HUES48 (cell line): ENCODE data around the gene UGT1A8.
"Not testable (repeated sequence)": the region's sequence is repeated elsewhere in the genome, so short reads cannot be mapped to it uniquely, and the experiment has no call there.

Experiments used
- H3K27ac ChIP-seq: one replicate; pipeline ENCODE4 v1.7.0; 2013; ENCODE audit warnings: low read depth, low read length, inconsistent platforms
- H3K27me3 ChIP-seq: 2 replicates; pipeline ENCODE4 v1.6.1; 2013; ENCODE audit warnings: mild to moderate bottlenecking, low read length; ENCODE audit not compliant: control insufficient read depth, insufficient read depth
- H3K36me3 ChIP-seq: 2 replicates; pipeline ENCODE4 v1.6.1; 2013; ENCODE audit warnings: low read length; ENCODE audit not compliant: control insufficient read depth, insufficient read depth
- H3K4me1 ChIP-seq: 2 replicates; pipeline ENCODE4 v1.6.1; 2013; ENCODE audit warnings: mild to moderate bottlenecking, low read length; ENCODE audit not compliant: control insufficient read depth, insufficient read depth
- H3K4me3 ChIP-seq: 2 replicates; pipeline ENCODE4 v1.5.1; 2013; ENCODE audit warnings: mild to moderate bottlenecking, low read depth, low read length
- H3K9ac ChIP-seq: 2 replicates; pipeline ENCODE4 v1.6.1; 2013; ENCODE audit warnings: mild to moderate bottlenecking, low read depth, low read length, moderate library complexity
- H3K9me3 ChIP-seq: 2 replicates; pipeline ENCODE4 v1.6.1; 2013; ENCODE audit warnings: low read length; ENCODE audit not compliant: control insufficient read depth, insufficient read depth

The UGT1A8 gene

GRCh38 chr2:233699424-233700027, 82.1 kb downstream of the UGT1A8 start:
- Histone ChIP-seq H3K9ac (peak overlapping the region; percentile 35; the same call in 1 of the 2 replicates), H3K4me1 (peaks cover 8% of the 10 kb centered on the region), H3K9me3 (no peaks in the 10 kb centered on the region), H3K4me3 (no peak overlapping the region), H3K27me3 (no peaks in the 10 kb centered on the region), H3K36me3 (no peaks in the 10 kb centered on the region), H3K27ac (peak overlapping the region; percentile 60)

GRCh38 chr2:233700028-233700635, 82.7 kb downstream of the UGT1A8 start:
- peaks cover 8% of the 10 kb centered on the region for H3K4me1 ChIP-seq
- peak overlapping the region; percentile 60 for H3K27ac ChIP-seq
- no peaks in the 10 kb centered on the region for H3K36me3 ChIP-seq
- H3K4me3 ChIP-seq = no peak overlapping the region
- no peaks in the 10 kb centered on the region for H3K27me3 ChIP-seq
- no peaks in the 10 kb centered on the region for H3K9me3 ChIP-seq
- peak overlapping the region; percentile 35; the same call in 1 of the 2 replicates for H3K9ac ChIP-seq

GRCh38 chr2:233700842-233701241, 83.4 kb downstream of the UGT1A8 start:
- H3K27ac ChIP-seq, H3K36me3 ChIP-seq, H3K4me1 ChIP-seq, H3K9ac ChIP-seq, H3K9me3 ChIP-seq, H3K27me3 ChIP-seq, H3K4me3 ChIP-seq: not testable (repeated sequence)

GRCh38 chr2:233702238-233702637, 84.8 kb downstream of the UGT1A8 start:
- Histone ChIP-seq H3K27me3 (no peaks in the 10 kb centered on the region), H3K4me3 (no peak overlapping the region), H3K9ac (no peak overlapping the region), H3K27ac (no peak overlapping the region), H3K9me3 (no peaks in the 10 kb centered on the region), H3K36me3 (no peaks in the 10 kb centered on the region), H3K4me1 (peaks cover 8% of the 10 kb centered on the region)

GRCh38 chr2:233705911-233706506, 88.6 kb downstream of the UGT1A8 start:
- H3K27ac ChIP-seq = no peak overlapping the region
- no peak overlapping the region for H3K4me3 ChIP-seq
- no peaks in the 10 kb centered on the region for H3K36me3 ChIP-seq
- H3K9ac ChIP-seq = no peak overlapping the region
- H3K4me1 ChIP-seq = no peaks in the 10 kb centered on the region
- H3K9me3 ChIP-seq = no peaks in the 10 kb centered on the region
- H3K27me3 ChIP-seq = no peaks in the 10 kb centered on the region

- Histone ChIP-seq H3K27ac (no peak overlapping the region), H3K9ac (no peak overlapping the region), H3K27me3 (no peaks in the 10 kb centered on the region), H3K4me1 (no peaks in the 10 kb centered on the region), H3K9me3 (no peaks in the 10 kb centered on the region), H3K36me3 (no peaks in the 10 kb centered on the region), H3K4me3 (no peak overlapping the region)
Measured at GRCh38 chr2:233706720-233707119, 89.3 kb downstream of the UGT1A8 start.

GRCh38 chr2:233707940-233708644, 90.7 kb downstream of the UGT1A8 start:
- Histone ChIP-seq H3K4me3 (no peak overlapping the region), H3K9me3 (no peaks in the 10 kb centered on the region), H3K36me3 (no peaks in the 10 kb centered on the region), H3K27ac (no peak overlapping the region), H3K4me1 (no peaks in the 10 kb centered on the region), H3K9ac (no peak overlapping the region), H3K27me3 (no peaks in the 10 kb centered on the region)

GRCh38 chr2:233708942-233709341, 91.5 kb downstream of the UGT1A8 start:
- Histone ChIP-seq H3K9me3 (no peaks in the 10 kb centered on the region), H3K36me3 (no peaks in the 10 kb centered on the region), H3K27me3 (no peaks in the 10 kb centered on the region), H3K4me1 (no peaks in the 10 kb centered on the region), H3K4me3 (no peak overlapping the region), H3K9ac (no peak overlapping the region), H3K27ac (no peak overlapping the region)

GRCh38 chr2:233711312-233712008, 94.0 kb downstream of the UGT1A8 start:
- Histone ChIP-seq H3K9ac (no peak overlapping the region), H3K36me3 (no peaks in the 10 kb centered on the region), H3K4me3 (no peak overlapping the region), H3K27ac (no peak overlapping the region), H3K27me3 (no peaks in the 10 kb centered on the region), H3K9me3 (no peaks in the 10 kb centered on the region), H3K4me1 (no peaks in the 10 kb centered on the region)

GRCh38 chr2:233712611-233713261, 95.3 kb downstream of the UGT1A8 start, which contains the start of gene UGT1A5:
Gene UGT1A5, plus strand, starts transcription at chr2:233712907. Its CDS starts 85 bp downstream, at chr2:233712992.
- Histone ChIP-seq H3K36me3 (no peaks in the 10 kb centered on the region), H3K4me1 (no peaks in the 10 kb centered on the region), H3K27me3 (no peaks in the 10 kb centered on the region), H3K9me3 (no peaks in the 10 kb centered on the region), H3K4me3 (no peak within 1 kb of the TSS), H3K27ac (no peak within 1 kb of the TSS), H3K9ac (no peak within 1 kb of the TSS)
